Endothelial cell of umbilical vein (primary cell): ENCODE results near the gene GRID1.

Source experiments
- EZH2 ChIP-seq: IDR thresholded peaks from 2 replicates; pipeline ENCODE4 v1.6.1; 2012; ENCODE audit warnings: borderline replicate concordance, low read depth, mild to moderate bottlenecking, moderate library complexity, low read length, inconsistent platforms; ENCODE audit not compliant: severe bottlenecking
- MYC ChIP-seq: IDR thresholded peaks from one replicate; pipeline ENCODE4 v1.6.1; 2011; ENCODE audit warnings: mild to moderate bottlenecking, low read depth, low read length
- POLR2A ChIP-seq: IDR thresholded peaks from 2 replicates; pipeline ENCODE4 v1.6.1; 2012; ENCODE audit warnings: low read depth, mild to moderate bottlenecking, control low read depth, low read length
- POLR2AphosphoS5 ChIP-seq: IDR thresholded peaks from 2 replicates; pipeline ENCODE4 v1.6.1; 2012; ENCODE audit warnings: low read depth, mild to moderate bottlenecking, control low read depth, low read length, moderate library complexity; ENCODE audit not compliant: insufficient read depth
- TF ChIP-seq, protein P1 (sequence below): IDR thresholded peaks from 2 replicates; pipeline ENCODE4 v1.6.1; 2011; ENCODE audit not compliant: insufficient read depth, insufficient read length
- TF ChIP-seq, protein P2 (sequence below), 2 donors: IDR thresholded peaks; 1 replicate in 1 of 2; 2 replicates in 1 of 2; pipeline ENCODE4 v1.5.1; 2011; ENCODE audit warnings: low read length in 2 of 2, mild to moderate bottlenecking in 2 of 2, moderate library complexity in 2 of 2, control low read depth in 1 of 2, inconsistent platforms in 1 of 2, low read depth in 1 of 2; ENCODE audit not compliant: insufficient read depth in 1 of 2; ENCODE audit errors: extremely low read depth in 1 of 2

DNA sequence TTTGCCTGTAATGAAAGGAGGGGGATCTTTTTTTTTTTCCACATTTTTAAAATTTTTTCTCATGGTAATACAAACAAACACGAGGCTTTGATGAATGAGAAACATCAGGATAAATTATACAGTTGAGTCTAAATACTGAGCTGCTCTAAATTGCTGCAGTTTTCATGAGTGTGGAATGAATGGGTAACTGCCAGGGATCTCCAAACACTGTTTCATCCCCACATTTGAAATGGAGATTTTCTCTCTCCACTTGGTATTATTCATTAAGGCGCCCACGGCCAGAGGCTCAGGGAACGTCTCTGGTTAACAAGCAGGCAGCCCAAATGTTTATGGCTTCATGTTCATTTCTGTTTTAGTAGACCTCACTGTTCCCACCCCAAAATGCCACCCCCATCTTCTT is 717.1 kb downstream of the GRID1 start:
- TF ChIP-seq, protein P1, sequence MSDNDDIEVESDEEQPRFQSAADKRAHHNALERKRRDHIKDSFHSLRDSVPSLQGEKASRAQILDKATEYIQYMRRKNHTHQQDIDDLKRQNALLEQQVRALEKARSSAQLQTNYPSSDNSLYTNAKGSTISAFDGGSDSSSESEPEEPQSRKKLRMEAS: no peak
- TF ChIP-seq, protein P2, sequence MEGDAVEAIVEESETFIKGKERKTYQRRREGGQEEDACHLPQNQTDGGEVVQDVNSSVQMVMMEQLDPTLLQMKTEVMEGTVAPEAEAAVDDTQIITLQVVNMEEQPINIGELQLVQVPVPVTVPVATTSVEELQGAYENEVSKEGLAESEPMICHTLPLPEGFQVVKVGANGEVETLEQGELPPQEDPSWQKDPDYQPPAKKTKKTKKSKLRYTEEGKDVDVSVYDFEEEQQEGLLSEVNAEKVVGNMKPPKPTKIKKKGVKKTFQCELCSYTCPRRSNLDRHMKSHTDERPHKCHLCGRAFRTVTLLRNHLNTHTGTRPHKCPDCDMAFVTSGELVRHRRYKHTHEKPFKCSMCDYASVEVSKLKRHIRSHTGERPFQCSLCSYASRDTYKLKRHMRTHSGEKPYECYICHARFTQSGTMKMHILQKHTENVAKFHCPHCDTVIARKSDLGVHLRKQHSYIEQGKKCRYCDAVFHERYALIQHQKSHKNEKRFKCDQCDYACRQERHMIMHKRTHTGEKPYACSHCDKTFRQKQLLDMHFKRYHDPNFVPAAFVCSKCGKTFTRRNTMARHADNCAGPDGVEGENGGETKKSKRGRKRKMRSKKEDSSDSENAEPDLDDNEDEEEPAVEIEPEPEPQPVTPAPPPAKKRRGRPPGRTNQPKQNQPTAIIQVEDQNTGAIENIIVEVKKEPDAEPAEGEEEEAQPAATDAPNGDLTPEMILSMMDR (IDR thresholded peaks at IDR 0.05; ENCODE audit: extremely low read depth in 1 of 2, insufficient read depth in 1 of 2, low read depth in 1 of 2, low read length in 2 of 2): no peak
- TF ChIP-seq POLR2A (no peak), MYC (no peak), EZH2 (no peak), POLR2AphosphoS5 (no peak)
